ENCODE results near the gene STRIP1.

STRIP1 gene, protein sequence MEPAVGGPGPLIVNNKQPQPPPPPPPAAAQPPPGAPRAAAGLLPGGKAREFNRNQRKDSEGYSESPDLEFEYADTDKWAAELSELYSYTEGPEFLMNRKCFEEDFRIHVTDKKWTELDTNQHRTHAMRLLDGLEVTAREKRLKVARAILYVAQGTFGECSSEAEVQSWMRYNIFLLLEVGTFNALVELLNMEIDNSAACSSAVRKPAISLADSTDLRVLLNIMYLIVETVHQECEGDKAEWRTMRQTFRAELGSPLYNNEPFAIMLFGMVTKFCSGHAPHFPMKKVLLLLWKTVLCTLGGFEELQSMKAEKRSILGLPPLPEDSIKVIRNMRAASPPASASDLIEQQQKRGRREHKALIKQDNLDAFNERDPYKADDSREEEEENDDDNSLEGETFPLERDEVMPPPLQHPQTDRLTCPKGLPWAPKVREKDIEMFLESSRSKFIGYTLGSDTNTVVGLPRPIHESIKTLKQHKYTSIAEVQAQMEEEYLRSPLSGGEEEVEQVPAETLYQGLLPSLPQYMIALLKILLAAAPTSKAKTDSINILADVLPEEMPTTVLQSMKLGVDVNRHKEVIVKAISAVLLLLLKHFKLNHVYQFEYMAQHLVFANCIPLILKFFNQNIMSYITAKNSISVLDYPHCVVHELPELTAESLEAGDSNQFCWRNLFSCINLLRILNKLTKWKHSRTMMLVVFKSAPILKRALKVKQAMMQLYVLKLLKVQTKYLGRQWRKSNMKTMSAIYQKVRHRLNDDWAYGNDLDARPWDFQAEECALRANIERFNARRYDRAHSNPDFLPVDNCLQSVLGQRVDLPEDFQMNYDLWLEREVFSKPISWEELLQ

DNA sequence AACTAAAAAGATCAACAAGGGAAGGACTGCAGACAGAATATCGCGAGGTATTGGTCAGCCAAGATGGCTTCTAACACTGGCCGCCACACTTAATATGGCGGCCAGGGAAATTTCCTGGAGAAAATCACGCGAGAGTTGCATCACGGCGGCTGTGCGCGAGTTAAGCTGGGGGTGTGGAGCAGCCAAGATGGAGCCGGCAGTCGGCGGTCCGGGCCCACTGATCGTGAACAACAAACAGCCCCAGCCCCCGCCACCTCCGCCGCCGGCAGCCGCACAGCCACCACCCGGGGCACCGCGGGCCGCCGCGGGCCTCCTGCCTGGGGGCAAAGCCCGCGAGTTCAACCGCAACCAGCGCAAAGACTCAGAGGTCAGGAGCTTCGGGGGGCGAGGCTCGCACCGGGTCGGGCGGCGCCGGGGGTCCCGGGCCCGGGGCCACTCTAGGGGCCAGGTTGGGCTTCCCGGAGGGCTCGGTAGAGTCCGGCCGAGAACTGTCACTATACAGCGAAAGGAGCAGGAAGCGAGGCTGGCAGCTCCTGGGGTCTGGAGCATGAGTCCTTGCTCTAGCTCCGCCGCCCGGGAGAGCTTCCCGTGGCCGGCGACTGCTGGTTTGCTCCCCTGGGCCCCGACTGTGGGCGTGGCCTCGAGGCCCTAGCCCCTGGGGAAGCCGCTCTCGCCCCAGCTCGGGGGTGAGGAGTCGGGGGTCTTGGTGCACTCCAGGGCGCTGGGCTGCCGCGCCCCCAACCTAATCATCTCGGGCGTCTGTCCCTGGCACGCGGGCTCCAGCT is at the start of gene STRIP1:
TSS of gene STRIP1 (plus strand) at position 174 of the 785 bp plus-strand sequence. CDS start at position 188, 14 bp downstream.
- Histone ChIP-seq H3K9ac (ENCODE audit: low read length) (peak within 1 kb of the TSS; percentile 96), H3K4me1 (ENCODE audit: control insufficient read depth, insufficient read depth, low read length) (peaks cover 20% of the 10 kb centered on the region), H3K36me3 (ENCODE audit: control insufficient read depth, insufficient read depth, low read length, severe bottlenecking) (peaks cover 23% of the 10 kb centered on the region), H3K27me3 (replicated peaks; ENCODE audit: control insufficient read depth, insufficient read depth, low read length) (no peaks in the 10 kb centered on the region), H3K4me3 (ENCODE audit: low read length) (peak within 1 kb of the TSS; percentile 91), H3K9me3 (ENCODE audit: control insufficient read depth, low read length) (no peaks in the 10 kb centered on the region)
- DNase-seq (ENCODE audit: low read depth): peak; percentile 98

DNA sequence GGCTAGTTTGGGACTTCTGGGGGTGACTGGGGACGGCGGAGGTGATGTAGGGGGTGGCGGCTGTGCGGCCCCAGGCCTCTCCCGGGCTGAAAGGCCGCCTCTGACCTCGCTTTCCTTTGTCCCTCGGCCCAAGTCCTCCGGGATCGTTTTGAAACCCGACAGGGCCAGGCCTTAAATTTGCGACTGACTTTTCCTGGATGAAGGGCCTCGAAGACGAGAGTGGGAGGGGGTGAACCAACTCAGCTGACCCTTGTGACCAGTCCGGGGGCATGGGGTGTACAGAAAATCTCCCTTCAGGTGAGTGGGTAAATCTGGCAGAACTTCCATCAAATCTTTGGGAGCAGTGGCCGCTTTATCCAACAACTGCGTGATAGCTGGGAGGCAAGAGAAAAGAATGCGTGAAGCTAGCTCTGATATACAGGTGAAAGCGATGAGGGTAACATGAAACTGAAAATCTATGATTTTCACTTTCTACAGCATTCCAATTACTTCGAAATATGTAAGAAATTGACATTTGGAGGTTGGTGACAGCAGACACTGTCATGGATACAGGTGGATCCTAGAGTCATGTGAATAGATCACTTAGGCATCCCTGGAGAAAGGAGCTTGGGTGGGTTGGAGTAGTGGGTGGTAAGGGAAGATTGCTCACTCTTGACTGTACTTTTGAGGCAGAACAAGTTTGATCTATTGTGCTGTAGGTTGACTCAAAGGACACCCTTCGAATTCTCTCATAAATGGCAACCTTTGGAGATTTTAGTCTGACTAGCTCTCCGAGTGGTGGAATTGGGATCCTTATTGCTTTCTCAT is 49.0 kb upstream of the STRIP1 start:
- no peaks in the 10 kb centered on the region for H3K27me3 ChIP-seq (replicated peaks; ENCODE audit: control insufficient read depth, insufficient read depth, low read length)
- DNase-seq (ENCODE audit: low read depth): peak; percentile 40
- no peaks in the 10 kb centered on the region for H3K9me3 ChIP-seq (ENCODE audit: control insufficient read depth, low read length)
- peaks cover 76% of the 10 kb centered on the region for H3K4me1 ChIP-seq (ENCODE audit: control insufficient read depth, insufficient read depth, low read length)
- peaks cover 16% of the 10 kb centered on the region for H3K36me3 ChIP-seq (ENCODE audit: control insufficient read depth, insufficient read depth, low read length, severe bottlenecking)
- H3K9ac ChIP-seq (ENCODE audit: low read length): peak overlapping the region; percentile 95
- H3K4me3 ChIP-seq (ENCODE audit: low read length): peak overlapping the region; percentile 90

DNA sequence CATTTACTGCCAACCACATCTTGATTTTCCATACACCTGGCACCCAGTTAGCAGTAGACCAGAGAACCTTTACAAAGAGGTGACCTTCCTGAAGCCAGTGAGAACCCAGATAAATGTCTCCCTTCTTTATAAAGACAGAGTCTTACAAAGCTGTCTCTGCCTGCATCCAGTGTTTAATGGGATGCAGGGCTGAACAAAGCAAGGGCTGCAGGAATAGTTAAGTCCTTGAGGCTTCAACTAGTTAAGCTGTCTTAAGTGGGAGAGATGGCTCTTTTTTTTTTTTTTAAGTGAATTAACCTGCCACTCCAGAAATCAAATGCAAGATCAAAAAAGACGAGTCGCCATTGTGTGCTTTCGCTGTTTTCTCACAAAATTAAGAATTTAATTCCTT is 48.4 kb upstream of the STRIP1 start:
- Histone ChIP-seq H3K4me1 (ENCODE audit: control insufficient read depth, insufficient read depth, low read length) (peaks cover 74% of the 10 kb centered on the region), H3K9me3 (ENCODE audit: control insufficient read depth, low read length) (no peaks in the 10 kb centered on the region), H3K27me3 (replicated peaks; ENCODE audit: control insufficient read depth, insufficient read depth, low read length) (no peaks in the 10 kb centered on the region), H3K4me3 (ENCODE audit: low read length) (peak overlapping the region; percentile 90), H3K36me3 (ENCODE audit: control insufficient read depth, insufficient read depth, low read length, severe bottlenecking) (peaks cover 19% of the 10 kb centered on the region), H3K9ac (ENCODE audit: low read length) (peak overlapping the region; percentile 95)
- DNase-seq (ENCODE audit: low read depth): no peak

DNA sequence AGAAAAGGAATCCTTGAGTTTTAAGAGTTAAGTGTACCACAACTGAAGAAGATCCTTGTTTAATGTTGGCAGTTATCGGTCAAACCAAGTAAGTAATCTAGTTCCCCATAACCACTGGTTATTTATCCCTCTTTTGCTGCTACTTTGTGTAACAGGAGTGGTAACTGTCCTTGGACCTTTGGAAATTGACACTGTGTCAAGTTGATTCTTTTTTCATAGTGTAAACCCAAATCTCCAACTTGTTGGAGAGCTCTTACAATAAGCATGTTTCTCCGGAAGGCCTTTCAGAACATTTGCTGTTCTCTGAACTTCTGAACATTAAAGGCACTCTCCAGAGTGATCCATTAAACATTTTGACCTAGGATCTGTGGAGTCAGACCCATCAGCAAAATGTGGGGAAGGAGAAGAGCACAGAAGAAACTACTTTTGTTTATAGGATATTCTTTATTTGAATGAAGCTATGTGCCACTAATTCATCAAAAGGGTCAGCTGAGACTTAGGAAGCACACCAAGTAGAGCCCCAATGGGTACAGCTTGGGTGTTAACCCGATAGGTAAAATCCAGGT is 46.0 kb upstream of the STRIP1 start:
- no peaks in the 10 kb centered on the region for H3K9me3 ChIP-seq (ENCODE audit: control insufficient read depth, low read length)
- H3K4me3 ChIP-seq (ENCODE audit: low read length): peak overlapping the region; percentile 90
- no peak for DNase-seq (ENCODE audit: low read depth)
- H3K36me3 ChIP-seq (ENCODE audit: control insufficient read depth, insufficient read depth, low read length, severe bottlenecking): peaks cover 28% of the 10 kb centered on the region
- peaks cover 54% of the 10 kb centered on the region for H3K4me1 ChIP-seq (ENCODE audit: control insufficient read depth, insufficient read depth, low read length)
- no peaks in the 10 kb centered on the region for H3K27me3 ChIP-seq (replicated peaks; ENCODE audit: control insufficient read depth, insufficient read depth, low read length)
- H3K9ac ChIP-seq (ENCODE audit: low read length): no peak overlapping the region

DNA sequence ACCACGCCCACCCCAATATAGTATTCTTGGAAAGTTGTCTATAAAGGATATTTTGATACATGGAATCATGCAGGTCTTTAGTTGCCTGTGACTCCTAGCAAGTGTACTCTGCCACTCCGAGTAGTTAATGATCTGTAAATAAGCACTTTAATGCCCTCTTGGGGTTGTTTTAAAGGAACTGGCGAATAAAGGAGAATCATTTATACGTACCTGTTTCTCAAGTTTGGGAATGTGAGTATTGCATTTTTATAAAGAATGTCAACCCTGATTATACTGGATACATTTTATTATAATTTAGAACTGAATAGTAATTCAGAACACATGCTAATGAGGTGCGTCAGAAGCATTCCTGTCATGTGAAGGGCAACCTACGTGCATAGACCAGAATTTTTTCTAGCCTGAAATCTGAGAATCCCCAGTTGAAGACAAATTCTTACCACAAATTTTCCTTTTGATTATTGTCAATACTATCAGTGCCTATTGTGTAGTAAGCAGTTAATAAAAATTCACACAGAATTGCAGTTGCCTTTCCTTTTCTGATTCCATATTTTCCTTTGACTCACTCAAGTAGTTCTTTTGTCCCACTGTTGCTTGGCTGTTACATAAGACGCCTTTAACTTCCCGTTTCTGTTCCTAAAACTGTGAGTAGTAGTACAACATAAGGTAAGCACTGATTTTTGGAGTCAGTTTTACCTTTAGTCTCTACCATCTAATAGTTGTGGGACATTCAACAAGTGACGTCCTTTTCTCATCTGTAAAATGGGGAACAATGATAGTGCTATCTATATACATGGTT is 44.7 kb upstream of the STRIP1 start:
- Histone ChIP-seq H3K9ac (ENCODE audit: low read length) (no peak overlapping the region), H3K36me3 (ENCODE audit: control insufficient read depth, insufficient read depth, low read length, severe bottlenecking) (peaks cover 28% of the 10 kb centered on the region), H3K27me3 (replicated peaks; ENCODE audit: control insufficient read depth, insufficient read depth, low read length) (no peaks in the 10 kb centered on the region), H3K4me3 (ENCODE audit: low read length) (peak overlapping the region; percentile 42), H3K9me3 (ENCODE audit: control insufficient read depth, low read length) (no peaks in the 10 kb centered on the region), H3K4me1 (ENCODE audit: control insufficient read depth, insufficient read depth, low read length) (peaks cover 48% of the 10 kb centered on the region)
- DNase-seq (ENCODE audit: low read depth): peak; percentile 61

DNA sequence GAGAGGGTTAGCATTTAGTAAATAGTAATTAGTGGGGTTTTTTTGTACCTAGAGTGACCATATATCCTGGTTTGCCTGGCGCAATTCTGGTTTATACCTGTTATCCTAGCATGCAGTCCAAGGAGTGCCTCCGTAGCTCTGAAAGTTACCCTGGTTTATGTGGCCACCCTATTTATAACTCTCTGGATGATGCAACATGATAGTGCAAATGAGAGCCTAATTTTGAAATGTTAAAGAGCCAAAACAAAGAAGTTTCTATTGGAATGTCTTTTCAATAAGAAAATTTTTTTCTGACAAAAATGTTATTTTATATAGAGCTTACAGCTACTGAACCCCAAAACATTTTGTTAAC is 44.1 kb upstream of the STRIP1 start:
- Histone ChIP-seq H3K9me3 (ENCODE audit: control insufficient read depth, low read length) (no peaks in the 10 kb centered on the region), H3K36me3 (ENCODE audit: control insufficient read depth, insufficient read depth, low read length, severe bottlenecking) (peaks cover 31% of the 10 kb centered on the region), H3K27me3 (replicated peaks; ENCODE audit: control insufficient read depth, insufficient read depth, low read length) (no peaks in the 10 kb centered on the region), H3K4me1 (ENCODE audit: control insufficient read depth, insufficient read depth, low read length) (peaks cover 54% of the 10 kb centered on the region), H3K9ac (ENCODE audit: low read length) (no peak overlapping the region), H3K4me3 (ENCODE audit: low read length) (peak overlapping the region; percentile 42)
- DNase-seq (ENCODE audit: low read depth): peak; percentile 48

DNA sequence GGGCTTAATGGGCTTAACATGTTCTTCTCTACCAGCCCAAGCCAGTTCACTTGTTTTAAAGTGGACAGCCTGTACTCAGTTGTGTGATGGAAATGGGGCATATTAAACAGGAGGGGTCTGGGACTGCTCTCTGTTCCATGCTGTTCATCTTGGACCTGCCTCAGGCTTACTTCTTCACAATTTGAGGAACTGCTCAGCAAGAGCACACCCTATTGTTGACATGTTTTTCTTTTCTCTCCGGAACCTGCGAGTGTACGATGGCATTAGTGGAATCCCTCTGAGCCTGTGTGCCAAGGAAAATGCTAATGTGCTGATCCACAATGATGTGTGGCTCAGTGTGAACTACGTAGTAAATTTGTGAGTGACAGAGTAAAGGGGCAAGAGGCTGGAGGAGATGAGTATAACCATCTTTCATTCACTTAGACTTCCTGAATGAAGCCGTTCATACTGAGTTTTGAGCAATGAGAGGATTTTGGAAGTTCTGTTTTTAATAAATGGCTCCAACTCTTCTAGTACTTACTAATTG is 43.0 kb upstream of the STRIP1 start:
- DNase-seq (ENCODE audit: low read depth): no peak

DNA sequence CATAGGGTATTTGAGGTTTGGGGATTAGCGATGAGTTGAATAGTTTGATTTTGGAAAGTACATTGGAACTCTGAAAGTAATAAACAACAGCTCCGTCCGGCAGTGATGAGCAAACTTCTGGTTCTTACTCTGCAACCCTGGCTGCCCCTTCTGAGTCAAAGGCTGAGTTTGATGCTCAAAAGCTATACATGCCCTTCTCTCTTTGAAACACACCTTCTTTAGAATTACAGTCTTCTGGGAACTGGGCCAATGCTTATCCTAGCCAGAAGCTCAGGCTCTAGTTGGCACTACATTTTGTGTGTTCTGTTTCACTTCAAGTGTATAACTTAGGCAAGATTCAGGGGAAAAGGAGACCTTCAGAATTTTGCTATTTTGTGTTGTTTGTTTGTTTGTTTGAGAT is 40.5 kb upstream of the STRIP1 start:
- Histone ChIP-seq H3K4me1 (ENCODE audit: control insufficient read depth, insufficient read depth, low read length) (peaks cover 48% of the 10 kb centered on the region), H3K27me3 (replicated peaks; ENCODE audit: control insufficient read depth, insufficient read depth, low read length) (no peaks in the 10 kb centered on the region), H3K9me3 (ENCODE audit: control insufficient read depth, low read length) (no peaks in the 10 kb centered on the region), H3K36me3 (ENCODE audit: control insufficient read depth, insufficient read depth, low read length, severe bottlenecking) (peaks cover 33% of the 10 kb centered on the region), H3K4me3 (ENCODE audit: low read length) (no peak overlapping the region), H3K9ac (ENCODE audit: low read length) (no peak overlapping the region)
- DNase-seq (ENCODE audit: low read depth): peak; percentile 65

More for the DNA sequence above, 43.0 kb upstream of the STRIP1 start:
- Histone ChIP-seq H3K9me3 (ENCODE audit: control insufficient read depth, low read length) (no peaks in the 10 kb centered on the region), H3K36me3 (ENCODE audit: control insufficient read depth, insufficient read depth, low read length, severe bottlenecking) (peaks cover 35% of the 10 kb centered on the region), H3K9ac (ENCODE audit: low read length) (no peak overlapping the region), H3K27me3 (replicated peaks; ENCODE audit: control insufficient read depth, insufficient read depth, low read length) (no peaks in the 10 kb centered on the region), H3K4me3 (ENCODE audit: low read length) (no peak overlapping the region), H3K4me1 (ENCODE audit: control insufficient read depth, insufficient read depth, low read length) (peaks cover 54% of the 10 kb centered on the region)

DNA sequence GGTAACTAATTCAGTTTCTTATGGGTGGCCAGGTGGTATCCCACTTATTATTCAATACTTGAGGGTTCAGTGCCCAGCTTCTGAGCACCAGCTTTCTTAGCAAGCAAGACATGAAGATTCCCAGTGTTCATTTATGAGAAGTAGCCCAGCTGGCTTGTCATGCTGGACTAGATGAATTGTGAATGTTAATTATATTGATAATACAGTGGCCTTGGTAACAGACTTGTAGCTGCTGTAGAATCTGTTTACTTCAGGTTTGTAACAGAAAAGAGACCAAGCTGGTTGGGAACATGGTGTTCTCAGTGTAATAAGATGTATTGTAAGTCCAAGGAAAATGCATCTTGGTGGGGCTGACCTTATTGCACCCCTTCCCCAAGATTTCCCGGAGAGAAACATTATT is 39.8 kb upstream of the STRIP1 start:
- Histone ChIP-seq H3K9ac (ENCODE audit: low read length) (no peak overlapping the region), H3K27me3 (replicated peaks; ENCODE audit: control insufficient read depth, insufficient read depth, low read length) (no peaks in the 10 kb centered on the region), H3K4me1 (ENCODE audit: control insufficient read depth, insufficient read depth, low read length) (peaks cover 45% of the 10 kb centered on the region), H3K4me3 (ENCODE audit: low read length) (no peak overlapping the region), H3K36me3 (ENCODE audit: control insufficient read depth, insufficient read depth, low read length, severe bottlenecking) (peaks cover 32% of the 10 kb centered on the region), H3K9me3 (ENCODE audit: control insufficient read depth, low read length) (no peaks in the 10 kb centered on the region)
- DNase-seq (ENCODE audit: low read depth): no peak

Data from adipocyte (in vitro differentiated cells).